Measurements from ENCODE around the gene HNRNPM.

The HNRNPM gene

DNA sequence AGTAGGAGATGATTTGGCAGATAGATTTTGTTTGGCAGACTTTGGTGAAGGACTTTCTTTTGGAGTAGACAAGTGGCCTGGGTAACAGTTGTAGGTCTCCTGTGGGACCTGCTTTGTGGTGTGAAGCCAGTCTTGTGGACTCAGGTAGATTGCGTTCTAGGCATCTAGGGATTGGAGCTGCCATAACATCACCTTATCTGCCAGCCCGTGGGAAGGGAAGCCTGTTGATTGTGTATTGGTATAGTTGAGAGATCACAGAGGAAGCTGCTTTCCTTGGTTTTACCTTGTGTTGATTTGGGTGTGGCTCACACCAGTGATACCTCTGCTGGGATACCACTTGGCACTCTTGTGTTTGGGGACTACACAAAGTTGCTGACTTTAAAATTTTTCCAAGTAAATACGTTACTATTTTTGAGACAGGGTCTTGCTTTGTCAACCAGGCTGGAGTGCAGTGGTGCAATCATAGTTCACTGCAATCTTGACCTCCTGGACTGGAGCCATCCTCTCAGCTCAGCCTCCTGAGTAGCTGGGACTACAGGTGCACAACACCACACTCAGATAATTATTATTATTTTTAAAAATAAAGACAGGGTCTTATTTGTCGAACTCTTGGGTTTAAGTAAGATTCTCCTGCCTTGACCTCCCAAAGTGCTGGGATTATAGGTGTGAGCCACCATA is 7.8 kb downstream of the HNRNPM start:
- no peak overlapping the region for H2AFZ ChIP-seq (ENCODE audit: low read depth, low read length)
- H3K4me3 ChIP-seq (ENCODE audit: low read length), result no peak overlapping the region
- peaks cover 70% of the 10 kb centered on the region for H3K36me3 ChIP-seq (replicated peaks; ENCODE audit: low read depth, low read length)
- H3K4me1 ChIP-seq (ENCODE audit: low read length), result peaks cover 35% of the 10 kb centered on the region
- no peak overlapping the region for H3K27ac ChIP-seq (ENCODE audit: low read length)
- peaks cover 97% of the 10 kb centered on the region for H4K20me1 ChIP-seq (ENCODE audit: insufficient read depth, low read length)
- no peak overlapping the region for H3K9ac ChIP-seq (ENCODE audit: low read length)
- no peaks in the 10 kb centered on the region for H3K27me3 ChIP-seq (ENCODE audit: low read depth, low read length)
- peaks cover 100% of the 10 kb centered on the region for H3K79me2 ChIP-seq (ENCODE audit: low read length)
- TF ChIP-seq, protein P1, sequence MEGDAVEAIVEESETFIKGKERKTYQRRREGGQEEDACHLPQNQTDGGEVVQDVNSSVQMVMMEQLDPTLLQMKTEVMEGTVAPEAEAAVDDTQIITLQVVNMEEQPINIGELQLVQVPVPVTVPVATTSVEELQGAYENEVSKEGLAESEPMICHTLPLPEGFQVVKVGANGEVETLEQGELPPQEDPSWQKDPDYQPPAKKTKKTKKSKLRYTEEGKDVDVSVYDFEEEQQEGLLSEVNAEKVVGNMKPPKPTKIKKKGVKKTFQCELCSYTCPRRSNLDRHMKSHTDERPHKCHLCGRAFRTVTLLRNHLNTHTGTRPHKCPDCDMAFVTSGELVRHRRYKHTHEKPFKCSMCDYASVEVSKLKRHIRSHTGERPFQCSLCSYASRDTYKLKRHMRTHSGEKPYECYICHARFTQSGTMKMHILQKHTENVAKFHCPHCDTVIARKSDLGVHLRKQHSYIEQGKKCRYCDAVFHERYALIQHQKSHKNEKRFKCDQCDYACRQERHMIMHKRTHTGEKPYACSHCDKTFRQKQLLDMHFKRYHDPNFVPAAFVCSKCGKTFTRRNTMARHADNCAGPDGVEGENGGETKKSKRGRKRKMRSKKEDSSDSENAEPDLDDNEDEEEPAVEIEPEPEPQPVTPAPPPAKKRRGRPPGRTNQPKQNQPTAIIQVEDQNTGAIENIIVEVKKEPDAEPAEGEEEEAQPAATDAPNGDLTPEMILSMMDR (IDR thresholded peaks at IDR 0.05; ENCODE audit: low read depth, low read length), result no peak
- no peak for TF ChIP-seq EZH2phosphoT487 (IDR thresholded peaks at IDR 0.05; ENCODE audit: low read depth)
- H3K4me2 ChIP-seq (ENCODE audit: low read length), result no peak overlapping the region
- no peaks in the 10 kb centered on the region for H3K9me3 ChIP-seq (ENCODE audit: insufficient read depth, low read length)

DNA sequence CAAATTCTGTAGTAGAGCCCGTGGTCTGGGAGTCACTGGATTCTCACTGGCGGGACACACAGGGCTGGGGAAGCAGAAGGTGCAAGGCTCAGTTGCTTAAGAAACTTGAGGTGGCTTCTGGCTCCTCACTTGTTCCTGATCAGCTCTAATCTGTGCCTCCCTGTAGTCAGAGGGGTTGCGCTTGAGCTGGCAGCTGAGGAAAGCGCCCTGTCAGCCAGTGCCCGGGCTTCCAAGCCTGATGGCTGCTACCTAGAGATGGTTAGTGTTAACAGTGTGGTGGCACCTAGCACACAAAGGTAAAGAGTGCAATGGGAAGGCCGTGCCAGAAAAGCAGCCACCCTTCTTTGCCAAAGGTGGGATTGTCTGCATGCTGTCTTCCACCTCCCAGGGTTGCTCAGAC is 8.8 kb downstream of the HNRNPM start:
- Histone ChIP-seq H3K9ac (ENCODE audit: low read length) (no peak overlapping the region), H3K4me2 (ENCODE audit: low read length) (no peak overlapping the region), H3K36me3 (replicated peaks; ENCODE audit: low read depth, low read length) (peaks cover 76% of the 10 kb centered on the region), H3K79me2 (ENCODE audit: low read length) (peaks cover 100% of the 10 kb centered on the region), H3K27ac (ENCODE audit: low read length) (no peak overlapping the region), H3K4me3 (ENCODE audit: low read length) (no peak overlapping the region), H3K27me3 (ENCODE audit: low read depth, low read length) (no peaks in the 10 kb centered on the region), H3K4me1 (ENCODE audit: low read length) (peaks cover 36% of the 10 kb centered on the region), H4K20me1 (ENCODE audit: insufficient read depth, low read length) (peaks cover 98% of the 10 kb centered on the region), H2AFZ (ENCODE audit: low read depth, low read length) (no peak overlapping the region), H3K9me3 (ENCODE audit: insufficient read depth, low read length) (no peaks in the 10 kb centered on the region)
- no peak for TF ChIP-seq EZH2phosphoT487 (IDR thresholded peaks at IDR 0.05; ENCODE audit: low read depth)
- TF ChIP-seq, protein P1 (IDR thresholded peaks at IDR 0.05; ENCODE audit: low read depth, low read length), result no peak

DNA sequence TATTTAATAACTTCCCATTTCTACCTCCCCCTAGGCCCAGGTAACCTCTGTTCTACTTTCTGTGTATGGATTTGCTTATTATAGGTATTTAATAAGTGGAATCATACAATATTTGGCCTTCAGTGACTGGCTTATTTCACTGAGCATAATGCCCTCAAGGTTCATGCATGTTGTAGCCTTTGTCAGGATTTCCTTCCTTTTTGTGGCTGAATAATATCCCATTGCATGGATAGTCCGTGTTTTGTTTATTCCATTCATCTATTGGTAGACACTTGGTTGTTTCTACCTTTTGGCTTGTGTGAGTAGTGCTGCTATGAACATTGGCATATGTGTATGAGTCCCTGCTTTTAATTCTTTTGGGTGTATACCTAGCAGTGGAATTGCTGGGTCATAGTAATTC is 9.4 kb downstream of the HNRNPM start:
- Histone ChIP-seq H2AFZ (ENCODE audit: low read depth, low read length) (no peak overlapping the region), H4K20me1 (ENCODE audit: insufficient read depth, low read length) (peaks cover 98% of the 10 kb centered on the region), H3K4me1 (ENCODE audit: low read length) (peaks cover 34% of the 10 kb centered on the region), H3K27me3 (ENCODE audit: low read depth, low read length) (no peaks in the 10 kb centered on the region), H3K27ac (ENCODE audit: low read length) (no peak overlapping the region), H3K4me2 (ENCODE audit: low read length) (no peak overlapping the region), H3K79me2 (ENCODE audit: low read length) (peaks cover 100% of the 10 kb centered on the region), H3K9ac (ENCODE audit: low read length) (no peak overlapping the region), H3K4me3 (ENCODE audit: low read length) (no peak overlapping the region), H3K36me3 (replicated peaks; ENCODE audit: low read depth, low read length) (peaks cover 77% of the 10 kb centered on the region), H3K9me3 (ENCODE audit: insufficient read depth, low read length) (no peaks in the 10 kb centered on the region)
- TF ChIP-seq, protein P1 (IDR thresholded peaks at IDR 0.05; ENCODE audit: low read depth, low read length), result no peak
- no peak for TF ChIP-seq EZH2phosphoT487 (IDR thresholded peaks at IDR 0.05; ENCODE audit: low read depth)

DNA sequence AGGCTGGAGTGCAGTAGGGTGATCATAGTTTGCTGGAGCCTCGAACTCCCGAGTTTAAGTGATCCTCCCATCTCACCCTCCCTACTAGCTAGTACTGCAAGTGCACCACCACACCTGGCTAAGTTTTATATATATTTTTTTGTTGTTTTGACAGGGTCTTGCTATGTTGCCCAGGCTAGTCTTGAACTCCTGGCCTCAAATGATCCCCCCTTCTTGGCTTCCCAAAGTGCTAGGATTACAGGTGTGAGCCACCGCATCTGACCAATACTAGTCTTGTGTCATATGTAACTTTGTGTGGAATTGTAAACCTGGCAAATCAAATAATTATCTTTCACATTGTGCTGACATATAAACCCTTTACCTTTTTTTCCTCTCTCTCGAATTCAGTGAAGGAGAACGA is 10.2 kb downstream of the HNRNPM start:
- Histone ChIP-seq H3K4me3 (ENCODE audit: low read length) (no peak overlapping the region), H3K27me3 (ENCODE audit: low read depth, low read length) (no peaks in the 10 kb centered on the region), H3K4me2 (ENCODE audit: low read length) (no peak overlapping the region), H3K27ac (ENCODE audit: low read length) (no peak overlapping the region), H3K36me3 (replicated peaks; ENCODE audit: low read depth, low read length) (peaks cover 78% of the 10 kb centered on the region), H3K4me1 (ENCODE audit: low read length) (peaks cover 37% of the 10 kb centered on the region), H3K79me2 (ENCODE audit: low read length) (peaks cover 100% of the 10 kb centered on the region), H3K9ac (ENCODE audit: low read length) (no peak overlapping the region), H3K9me3 (ENCODE audit: insufficient read depth, low read length) (no peaks in the 10 kb centered on the region), H2AFZ (ENCODE audit: low read depth, low read length) (no peak overlapping the region), H4K20me1 (ENCODE audit: insufficient read depth, low read length) (peaks cover 99% of the 10 kb centered on the region)
- TF ChIP-seq, protein P1 (IDR thresholded peaks at IDR 0.05; ENCODE audit: low read depth, low read length), result no peak
- TF ChIP-seq EZH2phosphoT487 (IDR thresholded peaks at IDR 0.05; ENCODE audit: low read depth), result no peak
